ENCODE measurements around the gene SLAIN1. TPM values are rescaled to one million over a fixed set of nuclear protein-coding genes. Genes with fewer than 3 reads are reported as not detected.

The SLAIN1 gene
- total RNA-seq, 2 donors from 2014 or later = 14.8 to 20.0 TPM

DNA sequence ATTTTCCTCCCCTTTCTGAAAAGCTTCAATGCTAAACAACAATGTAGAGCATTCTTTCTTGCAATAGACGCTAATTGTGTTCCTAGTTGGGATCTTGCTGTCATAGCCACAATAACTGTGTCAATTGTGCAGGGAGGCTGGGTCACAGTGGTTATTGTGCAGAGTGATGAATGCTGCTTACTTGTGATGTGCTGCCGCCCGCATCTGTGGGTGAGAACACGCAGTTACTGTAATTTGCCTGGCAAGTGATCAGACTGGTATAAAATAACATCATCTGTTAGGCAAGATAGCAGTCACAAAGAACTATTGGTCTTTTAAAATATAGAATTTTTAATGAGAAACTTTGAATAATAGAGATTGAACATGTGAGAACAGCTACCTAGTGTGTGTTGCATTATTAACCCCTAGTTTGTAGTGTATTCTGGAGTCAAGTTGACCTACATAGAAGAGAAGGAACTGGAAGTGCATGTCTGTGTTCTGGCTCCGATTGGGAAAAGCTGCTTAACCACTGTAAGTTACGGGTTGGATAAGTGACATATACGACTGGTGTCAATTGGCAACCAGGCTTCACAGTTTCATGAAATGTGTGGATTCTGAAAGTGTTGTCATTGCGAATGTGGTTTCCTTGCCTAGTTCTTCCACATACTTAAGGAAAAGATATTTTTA lies 43.6 kb downstream of the SLAIN1 start:
- WGBS, 2 donors = 71 to 83% methylated on average over 8 of the region's 8 CpGs
- TF ChIP-seq, protein P1, sequence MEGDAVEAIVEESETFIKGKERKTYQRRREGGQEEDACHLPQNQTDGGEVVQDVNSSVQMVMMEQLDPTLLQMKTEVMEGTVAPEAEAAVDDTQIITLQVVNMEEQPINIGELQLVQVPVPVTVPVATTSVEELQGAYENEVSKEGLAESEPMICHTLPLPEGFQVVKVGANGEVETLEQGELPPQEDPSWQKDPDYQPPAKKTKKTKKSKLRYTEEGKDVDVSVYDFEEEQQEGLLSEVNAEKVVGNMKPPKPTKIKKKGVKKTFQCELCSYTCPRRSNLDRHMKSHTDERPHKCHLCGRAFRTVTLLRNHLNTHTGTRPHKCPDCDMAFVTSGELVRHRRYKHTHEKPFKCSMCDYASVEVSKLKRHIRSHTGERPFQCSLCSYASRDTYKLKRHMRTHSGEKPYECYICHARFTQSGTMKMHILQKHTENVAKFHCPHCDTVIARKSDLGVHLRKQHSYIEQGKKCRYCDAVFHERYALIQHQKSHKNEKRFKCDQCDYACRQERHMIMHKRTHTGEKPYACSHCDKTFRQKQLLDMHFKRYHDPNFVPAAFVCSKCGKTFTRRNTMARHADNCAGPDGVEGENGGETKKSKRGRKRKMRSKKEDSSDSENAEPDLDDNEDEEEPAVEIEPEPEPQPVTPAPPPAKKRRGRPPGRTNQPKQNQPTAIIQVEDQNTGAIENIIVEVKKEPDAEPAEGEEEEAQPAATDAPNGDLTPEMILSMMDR (IDR thresholded peaks at IDR 0.05) = no peak
- TF ChIP-seq POLR2A (IDR thresholded peaks at IDR 0.05) = no peak
- H3K4me1 ChIP-seq = peaks cover 17% of the 10 kb centered on the region
- no peaks in the 10 kb centered on the region for H3K27me3 ChIP-seq
- H3K27ac ChIP-seq = no peak overlapping the region
- no peak for DNase-seq
- no peaks in the 10 kb centered on the region for H3K36me3 ChIP-seq (replicated peaks in 1 of 2; ENCODE audit: insufficient read depth in 1 of 2, low read depth in 2 of 2)
- intact Hi-C loops (cut with DNase I) = loop anchor here (10.0 kb wide), 1 partner anchor 146 kb away; no protein-coding TSS in a partner anchor
- no peak for ATAC-seq
- no peaks in the 10 kb centered on the region for H3K9me3 ChIP-seq
- H3K4me3 ChIP-seq = no peak overlapping the region

DNA sequence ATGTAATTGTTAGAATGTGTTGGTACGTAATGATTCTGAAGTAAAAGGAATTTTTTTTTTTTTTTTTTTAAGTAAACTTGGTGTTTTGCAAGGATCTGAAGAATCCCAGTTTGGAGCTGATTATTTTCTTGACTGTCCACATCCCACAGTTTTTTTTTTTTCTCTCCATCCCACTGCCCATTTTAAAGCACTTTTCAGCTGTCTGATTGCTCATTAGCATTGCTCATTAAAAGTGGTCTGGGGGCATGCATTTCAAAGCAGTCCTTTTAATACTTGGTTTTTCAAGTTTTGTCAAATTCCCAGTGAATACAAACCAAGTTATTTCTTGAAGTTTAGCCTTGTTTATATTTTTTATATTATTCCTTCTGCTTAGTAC lies 44.1 kb downstream of the SLAIN1 start:
- 89 to 100% methylated on average over 1 of the region's 1 CpG for WGBS, 2 donors

DNA sequence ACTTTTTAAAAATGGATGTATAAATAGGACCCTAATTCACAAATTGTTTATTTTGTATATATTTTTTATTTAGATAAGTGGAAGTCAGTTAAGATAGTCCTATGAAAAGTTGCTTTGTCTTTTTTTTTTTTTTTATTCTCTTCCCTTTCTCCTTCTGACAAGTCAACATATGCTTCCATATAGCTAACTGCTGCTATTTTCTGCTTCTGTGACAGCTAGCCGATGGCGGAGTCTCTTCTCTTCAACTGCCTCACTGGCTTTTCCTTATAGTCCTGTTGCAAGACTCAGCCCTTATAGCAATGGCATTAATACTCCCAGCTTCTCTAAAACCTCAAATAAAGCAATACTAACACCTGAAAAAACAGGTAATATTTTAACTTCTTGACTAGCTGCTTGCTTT lies 45.3 kb downstream of the SLAIN1 start:
- H3K4me1 ChIP-seq = peaks cover 18% of the 10 kb centered on the region
- H3K27ac ChIP-seq = no peak overlapping the region
- no peak for DNase-seq
- no peaks in the 10 kb centered on the region for H3K27me3 ChIP-seq
- no peak for TF ChIP-seq POLR2A (IDR thresholded peaks at IDR 0.05)
- TF ChIP-seq, protein P1 (IDR thresholded peaks at IDR 0.05) = no peak
- 96 to 97% methylated on average over 2 of the region's 2 CpGs for WGBS, 2 donors
- no peak overlapping the region for H3K4me3 ChIP-seq
- peaks cover 0 to 2% of the 10 kb centered on the region in 2 donors for H3K36me3 ChIP-seq (replicated peaks in 1 of 2; ENCODE audit: insufficient read depth in 1 of 2, low read depth in 2 of 2)
- intact Hi-C loops (cut with DNase I) = loop anchor here (10.0 kb wide), 1 partner anchor 148 kb away; no protein-coding TSS in a partner anchor
- no peak for ATAC-seq
- H3K9me3 ChIP-seq = no peaks in the 10 kb centered on the region

More for the DNA sequence above, 44.1 kb downstream of the SLAIN1 start:
- TF ChIP-seq, protein P1 (IDR thresholded peaks at IDR 0.05) = no peak
- no peak for TF ChIP-seq POLR2A (IDR thresholded peaks at IDR 0.05)
- ATAC-seq = no peak
- H3K27me3 ChIP-seq = no peaks in the 10 kb centered on the region
- intact Hi-C loops (cut with DNase I) = loop anchor here (10.0 kb wide), 1 partner anchor 147 kb away; no protein-coding TSS in a partner anchor
- no peak overlapping the region for H3K4me3 ChIP-seq
- H3K27ac ChIP-seq = no peak overlapping the region
- no peaks in the 10 kb centered on the region for H3K36me3 ChIP-seq (replicated peaks in 1 of 2; ENCODE audit: insufficient read depth in 1 of 2, low read depth in 2 of 2)
- no peak for DNase-seq
- no peaks in the 10 kb centered on the region for H3K9me3 ChIP-seq
- H3K4me1 ChIP-seq = peaks cover 18% of the 10 kb centered on the region

DNA sequence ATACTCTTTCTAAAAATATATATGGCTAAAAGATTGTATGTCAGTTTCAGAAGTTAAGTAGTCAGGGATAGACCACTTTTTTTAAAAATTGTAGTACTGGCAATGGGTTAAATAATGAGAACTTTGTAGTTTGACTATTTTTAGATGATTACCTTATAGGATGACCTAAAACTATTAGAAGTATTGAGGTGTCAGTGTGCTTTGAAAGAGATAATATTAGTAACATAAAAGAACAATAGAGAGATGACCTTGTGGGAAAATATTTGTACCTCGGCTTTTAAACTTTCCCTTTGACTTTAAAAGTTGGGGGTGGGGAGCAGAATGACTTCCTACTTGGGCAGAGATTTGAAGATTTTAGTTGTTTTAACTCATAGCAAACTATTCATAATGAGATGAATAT lies 48.3 kb downstream of the SLAIN1 start:
- H3K9me3 ChIP-seq = no peaks in the 10 kb centered on the region
- intact Hi-C loops (cut with DNase I) = loop anchor here (10.0 kb wide), 1 partner anchor 151 kb away; no protein-coding TSS in a partner anchor
- no peak for TF ChIP-seq POLR2A (IDR thresholded peaks at IDR 0.05)
- TF ChIP-seq, protein P1 (IDR thresholded peaks at IDR 0.05) = no peak

More for the DNA sequence above, 48.3 kb downstream of the SLAIN1 start:
- Histone ChIP-seq H3K27ac (no peak overlapping the region), H3K36me3 (replicated peaks in 1 of 2; ENCODE audit: insufficient read depth in 1 of 2, low read depth in 2 of 2) (peaks cover 0 to 2% of the 10 kb centered on the region in 2 donors), H3K27me3 (no peaks in the 10 kb centered on the region), H3K4me1 (peaks cover 18% of the 10 kb centered on the region), H3K4me3 (no peak overlapping the region)
- no peak for ATAC-seq
- no peak for DNase-seq
- 22 to 26% methylated on average over 1 of the region's 1 CpG for WGBS, 2 donors

Data from body of pancreas (tissue), 4 donors.